GM21576 (cell line): ENCODE data around the gene GRAMD4.
"Not testable (repeated sequence)": the region's sequence is repeated elsewhere in the genome, so short reads cannot be mapped to it uniquely, and the experiment has no call there.

Experiments used
- ATAC-seq: cut with Tn5 transposase; IDR thresholded peaks from one replicate; pipeline ENCODE4 v1.9.1; 2021; ENCODE audit warnings: mild to moderate bottlenecking, moderate library complexity; ENCODE audit not compliant: unreplicated experiment

Gene GRAMD4

DNA sequence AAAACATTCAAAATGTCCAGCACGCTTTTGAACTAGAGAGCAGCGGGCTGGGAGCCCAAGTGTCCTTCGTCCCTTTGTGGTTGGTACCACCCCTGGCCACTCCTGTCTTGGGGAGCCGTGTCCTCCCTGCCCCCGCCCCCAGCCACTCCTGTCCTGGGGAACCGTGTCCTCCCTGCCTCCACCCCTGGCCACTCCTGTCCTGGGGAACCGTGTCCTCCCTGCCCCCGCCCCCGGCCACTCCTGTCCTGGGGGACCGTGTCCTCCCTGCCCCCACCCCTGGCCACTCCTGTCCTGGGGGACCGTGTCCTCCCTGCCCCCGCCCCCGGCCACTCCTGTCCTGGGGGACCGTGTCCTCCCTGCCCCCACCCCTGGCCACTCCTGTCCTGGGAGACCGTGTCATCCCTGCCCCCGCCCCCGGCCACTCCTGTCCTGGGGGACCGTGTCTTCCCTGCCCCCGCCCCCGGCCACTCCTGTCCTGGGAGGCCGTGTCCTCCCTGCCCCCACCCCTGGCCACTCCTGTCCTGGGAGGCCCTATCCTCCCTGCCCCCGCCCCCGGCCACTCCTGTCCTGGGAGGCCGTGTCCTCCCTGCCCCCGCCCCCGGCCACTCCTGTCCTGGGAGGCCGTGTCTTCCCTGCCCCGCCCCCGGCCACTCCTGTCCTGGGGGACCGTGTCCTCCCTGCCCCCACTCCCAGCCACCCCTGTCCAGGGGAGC, 14.9 kb downstream of the GRAMD4 start:
- not testable (repeated sequence) for ATAC-seq

DNA sequence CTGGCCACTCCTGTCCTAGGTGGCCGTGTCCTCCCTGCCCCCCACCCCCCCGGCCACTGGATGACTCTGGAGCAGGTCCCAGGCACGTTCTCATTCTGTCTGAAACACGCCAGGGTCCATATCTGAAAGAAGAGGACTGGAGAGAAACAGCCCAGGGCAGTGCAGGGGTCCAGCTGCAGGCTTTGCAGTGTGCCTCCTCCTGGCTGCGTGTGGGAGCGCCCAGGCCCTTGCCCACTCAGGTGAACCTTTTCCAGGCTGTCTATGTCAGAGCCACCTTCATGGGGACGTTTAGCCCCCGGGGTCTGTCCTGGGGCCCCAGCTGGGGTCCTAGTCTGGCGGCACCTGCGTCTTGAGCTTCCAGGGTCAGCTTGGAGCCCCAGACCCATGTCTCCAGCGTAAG, 15.6 kb downstream of the GRAMD4 start:
- no peak for ATAC-seq

DNA sequence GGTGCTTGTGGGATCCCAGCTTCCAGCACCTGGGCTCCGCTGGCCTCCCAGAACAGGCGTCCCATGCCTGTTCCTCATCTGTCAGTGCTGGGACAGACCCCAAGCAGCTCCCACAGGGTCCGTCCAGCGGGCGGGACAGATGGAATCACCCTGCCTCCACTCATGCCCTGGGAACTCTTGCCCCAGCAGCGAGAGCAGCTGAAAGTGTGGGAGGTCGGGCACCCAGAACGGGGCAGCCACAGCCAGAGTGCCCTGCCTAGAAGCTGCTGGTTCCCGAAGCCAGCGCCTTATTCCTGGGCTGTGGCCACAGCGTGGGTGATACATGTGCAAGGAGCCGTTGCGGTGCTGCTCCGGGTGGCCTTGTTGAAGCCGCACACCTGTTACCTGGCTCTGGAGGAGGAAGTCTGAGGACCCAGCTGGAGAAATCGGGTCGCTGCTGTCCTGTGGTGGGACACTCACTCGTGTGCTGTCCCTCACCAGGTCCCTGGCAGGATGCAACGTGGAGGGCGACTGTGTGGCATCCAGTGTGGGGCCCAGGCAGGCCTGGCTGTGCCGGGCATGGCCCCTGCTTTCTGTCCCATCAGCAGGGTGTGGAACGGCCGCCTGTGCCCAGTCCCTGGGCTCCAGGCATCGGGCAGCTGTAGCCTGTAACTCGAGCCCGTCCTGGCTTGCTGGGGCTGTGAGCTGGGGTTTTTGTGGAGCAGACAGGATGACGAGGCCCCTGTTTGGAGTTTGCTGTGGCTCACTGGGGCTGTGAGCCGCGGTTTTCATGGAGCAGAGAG, 16.2 kb downstream of the GRAMD4 start:
- no peak for ATAC-seq

DNA sequence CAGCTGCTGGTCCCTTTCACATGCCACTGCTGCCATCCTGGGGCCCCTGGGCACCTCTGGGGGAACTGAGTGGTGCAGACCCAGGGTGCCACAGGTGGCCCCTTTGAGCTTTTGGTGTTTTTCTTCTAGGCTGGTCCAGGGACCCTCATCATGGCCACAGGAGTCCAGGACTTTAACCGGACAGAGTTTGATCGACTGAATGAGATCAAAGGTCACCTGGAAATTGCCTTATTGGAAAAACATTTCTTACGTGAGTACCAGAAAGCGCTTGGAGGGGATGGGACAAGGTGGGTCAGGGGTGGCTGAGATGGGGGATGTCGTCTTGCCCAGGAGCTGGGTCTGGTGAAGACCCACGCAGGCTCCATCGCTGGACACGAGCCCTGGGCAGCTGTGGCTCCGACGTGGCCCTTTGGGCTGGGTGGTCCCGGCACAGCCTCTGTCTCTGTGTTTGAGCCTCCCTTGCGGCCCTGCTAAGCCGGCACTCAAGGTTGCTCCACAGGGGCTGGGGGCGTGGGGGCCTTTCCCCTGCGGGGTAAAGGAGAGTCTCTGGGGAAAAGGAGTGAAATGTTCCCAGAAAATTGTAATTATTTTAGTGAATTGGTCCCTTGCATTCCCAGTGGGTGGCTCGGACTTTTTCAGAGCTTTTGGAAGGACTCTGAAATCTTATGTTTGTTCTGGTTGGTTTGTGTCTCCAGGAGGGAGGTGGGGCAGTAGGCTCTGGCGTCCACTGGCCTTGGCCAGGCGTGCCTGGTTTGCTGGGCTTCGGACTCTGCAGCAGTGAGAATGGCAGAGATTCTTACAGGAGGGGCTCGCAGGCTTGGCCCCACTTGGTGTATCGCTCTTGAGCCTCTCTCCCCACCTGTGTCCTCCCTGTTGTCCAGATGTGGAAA, 17.8 kb downstream of the GRAMD4 start:
- no peak for ATAC-seq

DNA sequence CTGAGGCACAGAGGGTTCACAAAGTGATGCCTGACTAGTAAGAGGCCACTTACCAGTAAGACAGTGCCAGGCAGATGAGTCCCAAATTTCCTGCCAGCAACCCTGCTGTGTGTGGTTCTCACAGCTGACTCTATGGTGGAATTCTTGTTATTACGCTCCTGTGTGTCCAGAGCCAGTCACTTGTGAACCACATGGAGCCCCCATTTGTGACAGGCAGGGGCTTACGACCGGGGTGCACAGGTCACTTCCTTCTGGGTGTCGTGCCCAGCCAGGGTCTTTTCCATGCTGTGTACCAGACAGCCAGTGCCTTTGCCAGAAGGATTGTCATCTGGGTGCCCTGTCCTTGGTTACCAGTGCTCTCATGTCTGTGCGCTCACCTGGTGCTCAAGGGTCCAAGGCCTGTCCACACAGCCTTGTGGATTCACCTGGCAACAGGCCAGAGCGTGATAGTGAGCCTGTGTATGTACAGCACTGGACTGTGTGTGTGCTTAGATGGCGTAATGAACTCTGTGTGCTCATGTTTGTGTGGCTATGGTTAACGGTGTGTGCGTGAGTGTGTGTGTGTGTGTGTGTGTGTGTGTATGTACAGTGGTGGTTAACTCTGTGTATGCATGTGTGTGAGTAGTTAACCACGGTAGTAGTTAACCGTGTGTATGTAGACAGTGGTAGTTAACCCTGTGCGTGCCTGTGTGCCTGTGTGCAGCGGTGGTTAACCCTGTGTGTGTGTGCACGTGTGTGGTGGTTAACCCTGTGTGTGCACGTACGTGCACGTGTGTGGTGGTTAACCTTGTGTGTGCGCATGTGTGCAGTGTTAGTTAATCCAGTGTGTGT, 18.6 kb downstream of the GRAMD4 start:
- ATAC-seq: no peak

DNA sequence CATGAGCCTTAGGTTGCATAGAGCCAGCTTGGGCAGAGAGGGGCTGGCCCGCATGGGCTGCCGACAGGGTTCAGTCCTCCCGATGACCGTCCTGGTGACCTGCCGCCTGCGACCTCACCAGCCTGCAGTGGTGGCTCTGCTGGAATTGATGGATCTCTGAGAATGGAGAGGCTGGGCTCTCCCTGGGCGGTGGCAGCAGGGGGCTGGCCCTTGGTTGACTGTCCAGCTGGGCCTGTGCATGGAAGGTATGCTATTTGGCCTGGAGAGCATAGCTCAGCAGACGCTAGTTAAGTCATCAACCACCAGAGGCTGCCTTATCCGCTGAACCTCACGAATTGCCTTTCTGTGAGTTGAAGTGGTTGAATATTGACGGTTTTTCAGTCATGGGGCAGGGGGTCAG, 19.7 kb downstream of the GRAMD4 start:
- no peak for ATAC-seq

DNA sequence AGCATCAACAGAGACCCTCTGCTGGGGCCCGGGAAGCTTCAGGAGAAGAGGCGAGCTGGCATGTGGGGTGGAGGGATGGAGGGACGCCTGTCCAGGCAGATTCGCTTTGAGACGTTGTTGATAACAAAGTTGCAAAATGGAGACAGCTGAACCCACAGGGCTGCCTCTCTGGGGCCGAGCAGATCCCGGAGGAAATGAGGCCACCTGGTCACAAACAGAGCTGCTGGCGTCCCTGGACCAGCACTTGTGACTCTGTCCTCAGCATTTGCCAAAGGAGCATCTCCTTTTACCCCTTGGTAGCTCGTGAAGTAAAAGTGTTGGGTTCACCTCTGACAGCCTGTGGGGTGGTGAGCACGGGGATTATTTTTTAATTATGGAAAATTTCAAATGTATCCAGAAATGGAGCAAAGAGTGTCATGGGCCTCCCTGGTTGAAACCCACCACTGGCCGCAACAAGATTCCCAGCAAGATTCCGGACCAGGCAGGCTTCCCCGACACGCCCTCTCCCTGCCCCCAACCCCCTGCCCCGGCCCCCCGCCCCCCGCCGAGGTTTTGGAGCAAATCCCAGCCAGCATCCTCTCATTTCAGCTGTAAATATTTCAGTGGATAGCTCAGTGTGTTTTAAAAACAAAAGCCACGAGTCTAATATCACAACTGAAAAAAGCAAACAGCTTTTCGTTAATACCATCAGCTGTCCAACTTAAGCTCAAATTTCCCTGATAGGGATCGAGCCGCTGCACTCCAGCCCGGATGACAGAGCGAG, 20.3 kb downstream of the GRAMD4 start:
- ATAC-seq: no peak

DNA sequence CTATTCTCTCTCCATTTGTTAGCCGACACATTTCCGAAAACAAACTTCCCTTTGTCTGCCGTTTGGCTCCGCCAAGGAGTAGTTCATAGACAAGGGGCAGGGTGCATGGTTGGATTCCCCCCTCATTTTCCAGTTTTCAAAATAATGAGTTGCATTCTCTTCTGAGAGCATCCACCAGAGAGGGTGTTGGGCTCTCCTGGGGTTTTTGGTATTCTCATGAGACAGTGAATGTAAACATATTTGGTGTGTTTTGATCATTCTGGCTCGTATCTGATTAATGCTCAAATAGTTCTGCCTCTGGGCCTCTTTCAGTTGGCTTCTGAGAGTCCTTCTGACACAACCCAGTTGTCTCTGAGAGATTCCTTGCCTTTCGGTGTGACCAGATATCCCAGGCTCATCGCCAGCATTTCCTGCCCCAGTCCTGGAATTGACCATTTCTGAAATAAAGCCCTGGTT, 21.7 kb downstream of the GRAMD4 start:
- ATAC-seq: no peak

DNA sequence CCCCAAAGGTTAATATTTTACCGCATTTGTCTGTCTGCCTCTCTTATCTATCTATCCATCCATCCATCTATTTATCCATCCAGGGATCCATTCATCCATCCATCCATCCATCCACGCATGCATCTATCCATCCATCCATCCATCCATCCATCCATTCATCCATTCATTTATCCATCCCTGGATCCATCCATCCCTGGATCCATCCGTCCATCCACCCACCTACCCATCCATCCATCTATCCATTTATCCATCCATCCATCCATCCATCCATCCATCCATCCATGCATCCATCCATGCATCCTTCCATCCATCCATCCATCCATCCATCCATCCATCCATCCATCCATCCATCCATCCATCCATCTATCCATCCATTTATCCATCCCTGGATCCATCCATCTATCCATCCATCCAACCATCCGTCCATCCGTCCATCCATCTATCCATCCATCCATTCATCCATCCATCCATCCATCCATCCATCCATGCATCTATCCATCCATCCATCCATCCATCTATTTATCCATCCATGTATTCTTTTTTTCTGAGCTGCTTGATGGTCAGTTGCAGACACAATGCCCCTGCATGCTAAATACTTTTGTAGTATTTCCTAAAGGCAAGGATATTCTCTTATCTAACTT, 22.8 kb downstream of the GRAMD4 start:
- ATAC-seq: not testable (repeated sequence)

DNA sequence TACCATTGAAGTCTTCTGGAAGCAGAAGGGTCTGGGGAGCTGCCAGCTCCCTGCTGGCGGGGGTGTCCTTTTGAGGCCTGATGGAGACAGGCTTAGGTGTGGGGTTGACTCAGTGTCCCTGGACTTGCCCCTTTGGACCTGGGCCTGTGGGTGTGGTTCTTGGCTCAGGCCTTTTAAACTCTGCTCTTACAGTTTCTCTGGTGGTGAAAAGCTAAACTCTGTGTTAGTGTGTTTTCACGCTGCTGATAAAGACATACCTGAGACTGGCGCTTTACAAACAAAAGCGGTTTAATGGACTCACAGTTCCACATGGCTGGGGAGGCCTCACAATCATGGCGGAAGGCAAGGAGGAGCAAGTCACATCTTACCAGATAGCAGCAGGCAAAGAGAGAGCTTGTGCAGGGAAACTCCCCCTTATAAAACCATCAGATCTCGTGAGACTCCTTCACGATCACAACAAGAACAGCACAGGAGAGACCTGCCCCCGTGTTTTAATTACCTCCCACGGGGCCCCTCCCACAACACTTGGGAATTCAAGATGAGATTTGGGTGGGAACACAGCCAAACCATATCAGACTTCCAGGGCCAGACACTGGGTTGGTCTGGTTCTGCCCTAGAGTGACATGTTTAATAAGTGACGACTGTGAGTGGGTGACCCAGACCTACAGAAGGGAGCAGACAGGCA, 26.5 kb downstream of the GRAMD4 start:
- ATAC-seq: no peak

DNA sequence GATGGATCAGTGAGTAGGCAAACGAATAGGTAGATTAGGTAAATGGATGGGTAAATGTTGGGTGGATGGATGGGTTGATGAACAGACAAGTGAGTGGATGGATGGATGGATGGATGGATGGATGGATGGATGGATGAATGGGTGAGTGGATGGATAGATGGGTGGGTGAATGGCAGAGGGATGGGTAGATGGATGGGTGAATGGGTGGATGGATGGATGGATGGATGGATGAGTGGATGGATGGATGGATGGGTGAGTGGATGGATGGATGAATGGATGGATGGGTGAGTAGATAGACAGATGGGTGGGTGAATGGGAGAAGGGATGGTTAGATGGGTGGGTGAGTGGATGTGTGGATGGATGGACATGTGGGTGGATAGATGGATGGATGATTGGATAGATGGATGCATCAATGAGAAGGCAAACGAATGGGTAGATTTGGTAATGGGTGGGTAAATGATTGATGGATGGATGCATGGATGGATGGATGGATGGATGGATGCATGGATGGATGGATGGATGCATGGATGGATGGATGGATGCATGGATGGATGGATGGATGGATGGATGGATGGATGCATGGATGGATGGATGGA, 28.1 kb downstream of the GRAMD4 start:
- not testable (repeated sequence) for ATAC-seq

DNA sequence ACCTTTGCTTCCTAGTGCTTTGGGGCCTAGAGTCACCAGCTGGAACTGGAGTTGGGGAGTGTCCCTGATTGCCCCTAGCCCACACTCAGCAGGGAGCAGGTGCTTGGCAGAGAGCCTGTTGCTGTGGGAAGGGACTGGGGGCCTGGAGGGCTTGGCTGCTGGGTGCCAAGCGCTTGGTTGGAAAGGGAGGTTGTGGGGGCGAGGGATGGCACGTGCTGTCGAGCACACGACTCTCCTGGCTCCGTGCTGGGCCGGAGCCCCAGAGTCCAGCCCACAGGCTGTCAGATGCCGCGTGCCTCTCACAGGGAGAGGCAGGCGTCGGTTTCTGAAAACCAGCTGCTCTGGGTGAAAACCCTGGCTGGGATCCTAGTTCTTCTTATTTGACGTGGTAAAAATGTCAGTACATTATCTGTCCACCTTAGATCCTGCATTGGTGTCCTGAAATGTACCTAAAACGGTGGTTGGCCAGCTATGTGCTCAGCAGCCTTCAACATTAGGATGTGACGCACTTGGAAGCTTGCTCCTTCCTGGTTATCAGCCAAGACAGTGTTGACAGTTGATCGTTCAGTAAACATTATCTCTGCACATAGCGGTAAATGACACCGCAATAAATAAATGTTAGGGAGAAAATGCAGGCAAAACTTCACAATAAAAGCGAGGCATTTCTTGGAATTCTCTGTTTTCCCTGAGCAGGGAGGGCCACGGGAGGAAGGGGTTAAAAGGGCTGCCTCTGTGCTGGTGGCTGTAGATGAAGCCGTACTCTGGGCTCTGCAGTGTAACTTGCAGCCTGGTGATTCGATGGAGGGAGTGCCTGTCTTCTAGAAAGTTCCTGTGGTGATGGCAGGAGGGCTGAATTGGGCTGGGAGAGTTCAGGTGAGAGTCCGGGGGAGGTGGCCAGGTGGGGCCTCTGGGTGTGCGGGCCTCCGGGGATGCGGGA, 29.2 kb downstream of the GRAMD4 start:
- no peak for ATAC-seq

DNA sequence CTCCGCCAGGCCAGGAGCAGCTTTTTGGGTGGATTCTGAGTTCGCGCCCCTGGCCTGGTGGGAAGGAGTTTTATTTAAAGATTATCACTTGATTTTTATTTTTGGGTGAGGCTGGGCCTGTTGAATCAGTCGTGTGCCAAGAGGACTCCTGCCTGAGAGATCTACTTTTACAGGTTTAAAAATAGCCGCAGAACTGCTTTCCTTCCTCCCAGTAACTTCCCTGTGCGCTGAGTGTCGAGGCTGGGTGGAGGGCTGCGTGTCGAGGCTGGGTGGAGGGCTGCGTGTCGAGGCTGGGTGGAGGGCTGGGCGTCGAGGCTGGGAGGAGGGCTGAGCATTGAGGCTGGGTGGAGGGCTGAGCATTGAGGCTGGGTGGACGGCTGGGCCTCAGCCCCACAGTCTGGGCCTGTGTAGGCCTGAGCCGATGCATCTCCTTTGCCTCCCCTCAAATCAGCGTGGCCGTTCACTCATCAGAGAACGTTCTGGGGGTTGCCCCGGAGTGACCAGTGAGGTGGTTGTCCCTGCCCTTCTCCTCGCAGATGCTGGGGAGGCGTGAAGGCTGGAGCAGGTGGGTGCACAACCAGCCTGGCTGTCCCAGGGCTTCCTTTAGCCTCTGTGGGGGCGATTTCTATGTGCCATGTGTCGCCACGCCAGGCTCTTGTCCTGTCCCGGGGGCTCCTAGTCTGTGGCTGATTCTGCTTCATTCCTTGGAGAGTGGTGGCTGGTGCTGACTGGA, 30.1 kb downstream of the GRAMD4 start:
- no peak for ATAC-seq

DNA sequence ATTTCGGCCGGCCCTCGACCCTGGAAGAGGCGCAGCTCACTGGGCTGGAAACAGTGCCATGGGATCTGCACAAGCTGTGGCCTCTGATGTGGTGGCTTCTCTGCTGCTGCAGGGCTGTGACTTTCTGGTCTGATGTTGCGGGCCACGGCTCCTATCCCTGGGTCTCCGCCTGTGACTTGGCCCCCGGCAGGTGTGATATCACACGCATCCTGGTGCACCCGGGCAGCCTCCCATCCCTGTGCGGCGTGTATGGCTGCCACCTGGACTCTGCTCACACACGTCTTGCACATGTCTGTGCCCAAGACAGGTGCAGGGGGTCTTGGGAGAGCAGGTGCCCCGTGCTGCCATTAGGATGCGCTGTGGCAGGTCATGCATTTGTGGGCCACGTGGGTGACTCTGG, 31.1 kb downstream of the GRAMD4 start:
- no peak for ATAC-seq

DNA sequence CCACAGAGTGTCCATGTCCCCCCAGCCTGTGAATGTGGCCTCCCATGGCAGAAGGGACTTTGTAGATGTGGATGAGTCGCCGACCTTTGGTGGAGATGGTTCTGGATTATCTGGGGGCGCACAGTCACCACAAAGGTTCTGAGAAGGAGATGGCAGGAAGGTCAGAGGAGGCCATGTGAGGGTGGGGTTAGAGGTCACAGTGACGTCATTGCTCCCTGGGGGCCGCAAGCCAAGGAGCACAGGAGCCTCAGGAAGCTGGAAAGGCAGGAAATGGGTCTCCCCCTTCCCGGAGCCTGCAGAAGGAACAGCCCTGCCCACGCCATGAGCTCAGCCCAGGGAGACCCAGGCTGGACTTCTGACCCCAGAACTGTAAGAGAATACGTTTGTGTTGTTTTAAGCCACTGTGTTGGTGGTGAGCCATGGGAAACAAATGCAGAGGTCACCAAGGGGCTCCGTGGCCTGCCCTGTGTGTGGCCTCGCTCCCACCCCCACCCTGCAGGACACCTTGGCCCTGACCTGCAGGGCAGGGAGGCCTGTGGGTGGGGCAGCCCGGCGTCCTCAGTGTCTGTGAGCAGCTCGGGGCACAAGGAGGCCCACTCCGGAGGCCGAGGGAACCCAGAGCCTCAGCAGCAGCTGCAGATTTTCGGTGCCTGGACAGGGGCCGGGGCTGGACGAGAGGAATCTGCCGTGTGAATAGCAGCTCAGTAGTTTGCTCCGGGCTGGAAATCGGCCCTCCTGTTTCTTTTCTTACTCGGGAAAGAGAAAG, 32.1 kb downstream of the GRAMD4 start:
- no peak for ATAC-seq

DNA sequence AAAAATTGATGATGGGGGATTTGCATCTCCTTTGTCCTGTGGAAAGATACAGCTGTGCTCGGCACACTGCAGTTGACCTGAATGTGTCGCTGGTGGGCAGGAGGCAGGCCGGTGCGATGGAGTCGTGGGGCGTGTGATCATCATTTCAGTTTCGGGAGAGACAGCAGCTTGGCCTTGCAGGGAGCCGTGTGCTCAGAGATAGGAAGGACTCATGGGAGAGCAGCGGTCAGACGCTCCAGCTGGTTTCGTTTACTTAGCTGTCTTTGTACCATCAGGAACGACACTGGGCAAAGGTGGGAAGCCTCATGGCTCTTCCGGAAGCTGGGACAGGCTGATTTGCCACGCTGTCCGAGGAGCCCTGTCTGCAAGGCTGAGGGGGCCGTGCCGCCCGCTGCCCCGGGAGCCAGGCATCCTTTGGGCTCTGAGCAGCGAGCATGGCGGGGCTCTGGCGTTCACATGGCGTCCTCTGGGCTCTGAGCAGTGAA, 32.7 kb downstream of the GRAMD4 start:
- no peak for ATAC-seq
